DMS114 treated with DMSO at 0.1 percent for 48 hours (cell line): ENCODE measurements around the gene CFAP100.

Experiments used
- DNase-seq: peaks from one replicate; lab custom pipeline; 2025; ENCODE audit not compliant: unreplicated experiment; lab: John Stamatoyannopoulos, UW

CFAP100 gene

GRCh38 chr3:126356373-126357264 is 38.1 kb upstream of the CFAP100 start:
- DNase-seq: no peak

- DNase-seq: peak; percentile 59
Measured at GRCh38 chr3:126357295-126358037, 37.2 kb upstream of the CFAP100 start, which contains the start of gene KLF15. TSS of gene KLF15 (minus strand) at chr3:126357408. CDS start at chr3:126352922, 4,486 bp downstream.

- no peak for DNase-seq
Measured at GRCh38 chr3:126358038-126358815, 36.5 kb upstream of the CFAP100 start.

GRCh38 chr3:126358816-126359181 is 35.9 kb upstream of the CFAP100 start:
- no peak for DNase-seq

GRCh38 chr3:126360046-126360713 is 34.5 kb upstream of the CFAP100 start:
- no peak for DNase-seq

GRCh38 chr3:126360714-126361060 is 34.0 kb upstream of the CFAP100 start:
- no peak for DNase-seq

- DNase-seq: no peak
Measured at GRCh38 chr3:126361211-126361610, 33.5 kb upstream of the CFAP100 start.

GRCh38 chr3:126364130-126364695 is 30.5 kb upstream of the CFAP100 start:
- DNase-seq: no peak

- DNase-seq: no peak
Measured at GRCh38 chr3:126364731-126365301, 29.9 kb upstream of the CFAP100 start.

GRCh38 chr3:126365351-126366277 is 29.1 kb upstream of the CFAP100 start:
- DNase-seq: no peak

- no peak for DNase-seq
Measured at GRCh38 chr3:126367316-126367805, 27.3 kb upstream of the CFAP100 start.

- no peak for DNase-seq
Measured at GRCh38 chr3:126369490-126369889, 25.2 kb upstream of the CFAP100 start.

- DNase-seq: no peak
Measured at GRCh38 chr3:126370055-126370454, 24.7 kb upstream of the CFAP100 start.

- no peak for DNase-seq
Measured at GRCh38 chr3:126370606-126371005, 24.1 kb upstream of the CFAP100 start.

- no peak for DNase-seq
Measured at GRCh38 chr3:126371096-126371705, 23.5 kb upstream of the CFAP100 start.

GRCh38 chr3:126372413-126373145 is 22.1 kb upstream of the CFAP100 start:
- no peak for DNase-seq

- no peak for DNase-seq
Measured at GRCh38 chr3:126373146-126373613, 21.5 kb upstream of the CFAP100 start.
